GM23248 (cell line): ENCODE results near the gene ZNF638. TPM values are rescaled to one million over a fixed set of nuclear protein-coding genes. Genes with fewer than 3 reads are reported as not detected.

Experiments used
- DNase-seq: peaks from one replicate; pipeline ENCODE4 v3.0.0-alpha.2; 2015
- H2AFZ ChIP-seq: fragments of 200-600 bp; sonication (generic); 2 replicates; pipeline ENCODE4 v1.6.1; 2016; ENCODE audit warnings: antibody characterized with exemption
- H3F3A ChIP-seq: fragments of 200-600 bp; sonication (generic); 2 replicates; pipeline ENCODE4 v1.6.1; 2016; ENCODE audit warnings: mild to moderate bottlenecking, antibody characterized with exemption, mixed run types; ENCODE audit not compliant: insufficient read depth
- H3K27ac ChIP-seq: fragments of 200-600 bp; sonication (generic); 2 replicates; pipeline ENCODE4 v1.5.1; 2016; ENCODE audit warnings: mild to moderate bottlenecking
- H3K27me3 ChIP-seq: fragments of 200-600 bp; sonication (generic); replicated peaks from 2 replicates; pipeline ENCODE4 v1.6.1; 2016; ENCODE audit warnings: mild to moderate bottlenecking; ENCODE audit not compliant: insufficient read depth
- H3K36me3 ChIP-seq: fragments of 200-600 bp; sonication (generic); 2 replicates; pipeline ENCODE4 v1.6.1; 2016; ENCODE audit warnings: low read depth, mild to moderate bottlenecking
- H3K4me1 ChIP-seq: fragments of 200-600 bp; sonication (generic); 2 replicates; pipeline ENCODE4 v1.6.1; 2016; ENCODE audit warnings: mild to moderate bottlenecking; ENCODE audit not compliant: insufficient read depth
- H3K4me2 ChIP-seq: fragments of 200-600 bp; sonication (generic); one replicate; pipeline ENCODE4 v1.6.1; 2016; ENCODE audit warnings: mild to moderate bottlenecking; ENCODE audit not compliant: unreplicated experiment
- H3K4me3 ChIP-seq: fragments of 200-600 bp; sonication (generic); 2 replicates; pipeline ENCODE4 v1.5.1; 2016; ENCODE audit warnings: mild to moderate bottlenecking
- H3K79me2 ChIP-seq: fragments of 200-600 bp; sonication (generic); 2 replicates; pipeline ENCODE4 v1.6.1; 2016; ENCODE audit warnings: mild to moderate bottlenecking; ENCODE audit not compliant: insufficient read depth
- H3K9ac ChIP-seq: fragments of 200-600 bp; sonication (generic); 2 replicates; pipeline ENCODE4 v1.6.1; 2016; ENCODE audit warnings: mild to moderate bottlenecking
- H3K9me2 ChIP-seq: fragments of 200-600 bp; sonication (generic); 2 replicates; pipeline ENCODE4 v1.6.1; 2016; ENCODE audit warnings: mixed run types, mild to moderate bottlenecking, moderate library complexity; ENCODE audit not compliant: insufficient read depth
- H3K9me3 ChIP-seq: fragments of 200-600 bp; sonication (generic); one replicate; pipeline ENCODE4 v1.6.1; 2017; ENCODE audit warnings: low read depth
- H4K20me1 ChIP-seq: fragments of 200-600 bp; sonication (generic); 2 replicates; pipeline ENCODE4 v1.6.0; 2016; ENCODE audit not compliant: insufficient read depth
- EZH2 ChIP-seq: fragments of 200-600 bp; sonication (generic); IDR thresholded peaks from 2 replicates; pipeline ENCODE4 v1.6.1; 2018; ENCODE audit warnings: antibody characterized with exemption, mild to moderate bottlenecking; ENCODE audit not compliant: insufficient read depth, poor library complexity, severe bottlenecking
- EZH2phosphoT487 ChIP-seq: fragments of 200-600 bp; sonication (generic); IDR thresholded peaks from 2 replicates; pipeline ENCODE4 v1.6.1; 2018; ENCODE audit warnings: antibody characterized with exemption, moderate library complexity, mild to moderate bottlenecking, low read depth; ENCODE audit not compliant: insufficient read depth
- WGBS, 2 experiments: methylation state at CpG; one replicate each; pipeline ENCODE4 v1.1.6; 2015 to 2017; ENCODE audit warnings: low lambda C conversion rate in 2 of 2, low coverage in 1 of 2; ENCODE audit errors: missing lambda C conversion rate in 2 of 2; 5-methylcytosine and 5-hydroxymethylcytosine counted together
- in situ Hi-C: fragments of 300-500 bp; cut with MboI; formaldehyde crosslinking; loops from 2 replicates; pipeline ENCODE4 v1.15.0; 2020
- polyA plus RNA-seq: library from polyadenylated mRNA; unstranded; fragments of >200 nt; fragmentation: Nextera tagmentation; extraction: Ambion mirVana; gene quantifications from 2 replicates; pipeline ENCODE4 v1.2.1, GENCODE V29; 2016
- total RNA-seq: library from RNA; depleted of rRNA; stranded (reverse); fragments of >200 nt; shearing (Covaris generic); gene quantifications from 2 replicates; pipeline ENCODE4 v1.2.3, GENCODE V29; 2014

ZNF638 gene
- total and polyA plus RNA-seq, 2 experiments from 2014 or later: 44.0 to 83.0 TPM

DNA sequence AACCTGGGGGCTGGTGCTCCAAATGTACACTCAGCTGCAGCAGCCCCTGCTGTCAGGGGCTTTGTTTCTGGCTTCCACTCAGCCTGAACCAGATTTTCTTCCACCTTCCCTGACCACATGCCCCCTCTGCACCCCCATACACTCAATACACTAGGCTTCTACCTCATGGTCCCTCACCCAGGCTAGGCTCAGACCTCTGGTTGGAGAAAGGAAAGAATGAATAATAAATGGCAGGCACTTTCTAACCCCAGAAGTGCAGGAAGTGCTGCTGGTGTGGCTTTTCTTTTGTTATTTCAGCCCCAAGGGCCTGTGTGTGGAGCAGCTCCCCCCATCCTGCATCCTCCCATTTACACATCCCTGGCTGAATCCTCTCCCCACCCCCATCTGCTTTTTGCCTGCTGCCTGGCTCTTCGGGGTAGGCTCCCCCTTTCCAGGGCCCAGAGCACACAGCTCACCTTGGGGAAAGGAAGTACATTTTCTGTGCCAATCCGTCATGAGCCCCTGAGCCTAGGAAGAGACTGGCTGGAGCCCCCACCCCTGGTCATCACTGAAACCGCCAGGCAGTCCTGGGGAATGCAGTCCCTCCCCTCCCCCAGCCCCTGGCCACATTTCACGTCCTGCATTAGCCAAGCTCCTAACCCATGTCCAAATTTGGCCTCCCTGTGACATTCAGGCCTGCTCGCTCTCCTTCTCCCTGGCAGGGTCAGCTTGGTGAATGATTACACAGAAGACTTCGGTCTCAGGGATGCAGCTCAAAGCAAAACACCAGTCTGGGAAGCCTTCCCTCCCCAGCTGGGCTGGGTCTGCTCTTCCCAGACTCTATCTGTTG, 124.4 kb downstream of the ZNF638 start:
- Histone ChIP-seq H3K4me2 (no peak overlapping the region), H3K4me3 (no peak overlapping the region), H3K9me3 (no peaks in the 10 kb centered on the region), H3K27ac (no peak overlapping the region), H3K9ac (no peak overlapping the region), H3F3A (no peaks in the 10 kb centered on the region), H3K79me2 (no peaks in the 10 kb centered on the region), H2AFZ (no peak overlapping the region), H3K36me3 (no peaks in the 10 kb centered on the region), H4K20me1 (no peaks in the 10 kb centered on the region), H3K9me2 (no peaks in the 10 kb centered on the region), H3K27me3 (peaks cover 10% of the 10 kb centered on the region; the same call in 1 of the 2 replicates), H3K4me1 (peaks cover 10% of the 10 kb centered on the region; the same call in 1 of the 2 replicates)
- DNase-seq: no peak
- TF ChIP-seq EZH2: no peak
- no peak for TF ChIP-seq EZH2phosphoT487
- in situ Hi-C loops: no loop called here
- 67 to 68% methylated on average over 5 to 6 of the region's 6 CpGs for WGBS, 2 experiments

DNA sequence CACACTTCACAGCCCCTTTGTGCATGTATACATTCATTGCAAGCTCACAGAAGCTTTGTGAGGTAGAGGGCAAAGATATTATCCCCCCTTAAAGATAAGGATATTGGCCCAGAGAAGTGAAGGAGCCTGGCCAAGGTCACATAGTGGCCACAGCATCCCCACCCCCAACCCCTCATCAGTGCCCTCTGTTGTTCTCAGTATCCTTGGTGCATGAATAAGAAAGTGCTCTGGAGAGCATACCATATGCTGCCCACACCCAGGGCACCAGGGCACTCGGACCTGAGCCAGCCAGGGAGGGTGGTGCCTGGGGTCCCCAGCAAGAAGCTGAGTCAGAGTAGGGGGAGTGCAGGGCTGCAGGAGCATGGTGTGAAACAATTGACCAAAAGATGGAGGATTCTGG, 125.0 kb downstream of the ZNF638 start:
- H3K4me1 ChIP-seq: peaks cover 10% of the 10 kb centered on the region; the same call in 1 of the 2 replicates
- no peaks in the 10 kb centered on the region for H3F3A ChIP-seq
- TF ChIP-seq EZH2 (no peak), EZH2phosphoT487 (no peak)
- no peaks in the 10 kb centered on the region for H3K9me2 ChIP-seq
- no peaks in the 10 kb centered on the region for H3K9me3 ChIP-seq
- no peak overlapping the region for H3K9ac ChIP-seq
- no peak overlapping the region for H3K4me2 ChIP-seq
- H3K4me3 ChIP-seq: no peak overlapping the region
- peaks cover 10% of the 10 kb centered on the region; the same call in 1 of the 2 replicates for H3K27me3 ChIP-seq
- in situ Hi-C loops: no loop called here
- no peaks in the 10 kb centered on the region for H3K36me3 ChIP-seq
- H3K79me2 ChIP-seq: no peaks in the 10 kb centered on the region
- H2AFZ ChIP-seq: no peak overlapping the region
- no peaks in the 10 kb centered on the region for H4K20me1 ChIP-seq
- WGBS, 2 experiments: 32 to 38% methylated on average over 1 of the region's 1 CpG
- DNase-seq: no peak
- H3K27ac ChIP-seq: no peak overlapping the region

DNA sequence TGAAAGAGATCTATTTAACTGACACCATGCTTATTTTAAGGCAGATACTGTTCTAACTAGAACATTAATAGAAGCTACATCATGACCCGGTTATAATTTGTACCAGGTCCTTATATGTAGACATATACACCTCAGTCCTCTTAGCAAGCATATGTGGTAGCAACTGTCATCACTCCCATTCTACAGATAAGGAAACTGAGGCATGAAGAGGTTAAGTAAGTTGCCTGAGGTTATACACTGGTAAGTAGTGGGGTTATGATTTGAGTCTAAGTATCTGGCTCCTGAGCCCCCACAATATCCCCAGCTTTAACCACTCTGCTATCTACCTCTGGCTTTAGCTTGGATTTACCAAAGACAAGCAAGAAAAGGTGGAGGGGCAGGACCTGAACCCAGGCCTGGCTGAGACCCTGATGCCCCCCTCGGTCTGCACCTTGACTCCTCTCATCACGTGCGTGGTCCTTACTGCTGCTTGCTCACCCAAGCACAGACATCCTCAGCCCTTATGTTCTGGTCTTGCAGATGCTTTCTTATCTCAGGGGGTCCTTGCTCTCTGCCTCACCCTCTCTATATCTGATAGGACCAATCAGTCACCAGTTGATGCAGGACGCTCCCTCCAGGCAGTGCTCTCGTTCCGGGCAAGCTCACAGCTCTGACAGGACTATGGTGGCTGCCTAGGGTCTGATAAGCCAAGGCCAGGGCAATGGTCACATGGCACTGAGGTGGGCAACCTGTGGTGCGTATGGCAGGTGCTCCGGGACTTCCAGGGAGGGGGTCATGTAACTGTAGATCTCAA, 125.7 kb downstream of the ZNF638 start:
- no peaks in the 10 kb centered on the region for H3K79me2 ChIP-seq
- no peak for DNase-seq
- no peaks in the 10 kb centered on the region for H3F3A ChIP-seq
- H3K4me1 ChIP-seq: peaks cover 10% of the 10 kb centered on the region; the same call in 1 of the 2 replicates
- peaks cover 10% of the 10 kb centered on the region; the same call in 1 of the 2 replicates for H3K27me3 ChIP-seq
- no peaks in the 10 kb centered on the region for H3K9me2 ChIP-seq
- no peak overlapping the region for H3K27ac ChIP-seq
- 66 to 71% methylated on average over 9 of the region's 9 CpGs for WGBS, 2 experiments
- no peak overlapping the region for H3K4me2 ChIP-seq
- H3K4me3 ChIP-seq: no peak overlapping the region
- no peaks in the 10 kb centered on the region for H3K9me3 ChIP-seq
- H4K20me1 ChIP-seq: no peaks in the 10 kb centered on the region
- no peak overlapping the region for H2AFZ ChIP-seq
- TF ChIP-seq EZH2 (no peak), EZH2phosphoT487 (no peak)
- in situ Hi-C loops: no loop called here
- no peak overlapping the region for H3K9ac ChIP-seq
- H3K36me3 ChIP-seq: no peaks in the 10 kb centered on the region

DNA sequence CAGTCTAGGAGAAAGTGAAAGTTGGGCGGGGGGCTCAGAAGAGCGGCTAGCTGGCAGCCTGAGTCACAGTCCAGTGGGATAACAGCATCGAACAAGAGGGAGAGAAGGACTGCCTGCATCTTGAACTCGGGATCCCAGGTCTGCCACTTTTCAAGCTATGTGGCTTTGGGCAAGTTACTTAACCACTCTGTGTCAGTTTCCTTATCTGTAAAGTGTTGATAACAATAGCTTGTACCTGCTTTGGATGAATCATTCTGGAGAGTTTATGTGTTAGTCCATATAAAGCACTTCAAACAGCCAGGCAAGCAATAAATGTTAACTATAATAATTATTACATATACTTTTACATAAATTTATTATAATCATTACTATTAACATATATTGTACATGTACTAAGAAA, 126.3 kb downstream of the ZNF638 start:
- no peaks in the 10 kb centered on the region for H3K9me2 ChIP-seq
- TF ChIP-seq EZH2phosphoT487: no peak
- TF ChIP-seq EZH2: no peak
- H3K9me3 ChIP-seq: no peaks in the 10 kb centered on the region
- H3K36me3 ChIP-seq: no peaks in the 10 kb centered on the region
- no peak overlapping the region for H3K4me2 ChIP-seq
- H3K9ac ChIP-seq: no peak overlapping the region
- H4K20me1 ChIP-seq: no peaks in the 10 kb centered on the region
- in situ Hi-C loops: no loop called here
- H3K27ac ChIP-seq: no peak overlapping the region
- 77 to 80% methylated on average over 4 of the region's 4 CpGs for WGBS, 2 experiments
- H3K4me3 ChIP-seq: no peak overlapping the region
- DNase-seq: no peak
- no peaks in the 10 kb centered on the region for H3K79me2 ChIP-seq
- peaks cover 10% of the 10 kb centered on the region; the same call in 1 of the 2 replicates for H3K27me3 ChIP-seq
- no peak overlapping the region for H2AFZ ChIP-seq
- peaks cover 4% of the 10 kb centered on the region; the same call in 1 of the 2 replicates for H3K4me1 ChIP-seq
- H3F3A ChIP-seq: no peaks in the 10 kb centered on the region
